IPS-15b (cell line): Measurements from ENCODE around the gene TSPEAR.

ENCODE experiments used
- H3K27me3 ChIP-seq: one replicate; pipeline ENCODE4 v1.6.1; 2013; ENCODE audit warnings: low read length; ENCODE audit not compliant: control insufficient read depth, insufficient read depth
- H3K36me3 ChIP-seq: one replicate; pipeline ENCODE4 v1.6.1; 2013; ENCODE audit warnings: low read length; ENCODE audit not compliant: control insufficient read depth, insufficient read depth
- H3K4me1 ChIP-seq: one replicate; pipeline ENCODE4 v1.6.1; 2013; ENCODE audit warnings: mild to moderate bottlenecking, low read length; ENCODE audit not compliant: control insufficient read depth, insufficient read depth
- H3K4me3 ChIP-seq: one replicate; pipeline ENCODE4 v1.5.1; 2013; ENCODE audit warnings: low read depth, low read length
- H3K9ac ChIP-seq: one replicate; pipeline ENCODE4 v1.6.1; 2013; ENCODE audit warnings: low read depth, mild to moderate bottlenecking, low read length
- H3K9me3 ChIP-seq: one replicate; pipeline ENCODE4 v1.6.1; 2013; ENCODE audit warnings: mild to moderate bottlenecking, low read length; ENCODE audit not compliant: control insufficient read depth, insufficient read depth

TSPEAR gene

GRCh38 chr21:44704636-44705001, 6.8 kb downstream of the TSPEAR start:
- no peaks in the 10 kb centered on the region for H3K9me3 ChIP-seq
- H3K36me3 ChIP-seq = no peaks in the 10 kb centered on the region
- H3K9ac ChIP-seq = peak overlapping the region; percentile 60
- peak overlapping the region; percentile 46 for H3K4me3 ChIP-seq
- peaks cover 28% of the 10 kb centered on the region for H3K4me1 ChIP-seq
- peaks cover 12% of the 10 kb centered on the region for H3K27me3 ChIP-seq

- H3K4me3 ChIP-seq = peak overlapping the region; percentile 46
- H3K9me3 ChIP-seq = no peaks in the 10 kb centered on the region
- H3K4me1 ChIP-seq = peaks cover 27% of the 10 kb centered on the region
- peak overlapping the region; percentile 60 for H3K9ac ChIP-seq
- peaks cover 6% of the 10 kb centered on the region for H3K27me3 ChIP-seq
- no peaks in the 10 kb centered on the region for H3K36me3 ChIP-seq
Measured at GRCh38 chr21:44703731-44704635, 7.4 kb downstream of the TSPEAR start.

- no peaks in the 10 kb centered on the region for H3K27me3 ChIP-seq
- peak overlapping the region; percentile 47 for H3K9ac ChIP-seq
Measured at GRCh38 chr21:44702973-44703730, 8.2 kb downstream of the TSPEAR start.

GRCh38 chr21:44702111-44702972, 9.0 kb downstream of the TSPEAR start:
- H3K36me3 ChIP-seq = no peaks in the 10 kb centered on the region
- peak overlapping the region; percentile 47 for H3K9ac ChIP-seq
- H3K27me3 ChIP-seq = no peaks in the 10 kb centered on the region
- H3K9me3 ChIP-seq = no peaks in the 10 kb centered on the region
- no peak overlapping the region for H3K4me3 ChIP-seq
- peaks cover 24% of the 10 kb centered on the region for H3K4me1 ChIP-seq

More at GRCh38 chr21:44702973-44703730, 8.2 kb downstream of the TSPEAR start:
- H3K4me3 ChIP-seq = peak overlapping the region; percentile 22
- no peaks in the 10 kb centered on the region for H3K36me3 ChIP-seq
- H3K4me1 ChIP-seq = peaks cover 22% of the 10 kb centered on the region
- H3K9me3 ChIP-seq = no peaks in the 10 kb centered on the region

- Histone ChIP-seq H3K9ac (no peak overlapping the region), H3K36me3 (no peaks in the 10 kb centered on the region), H3K9me3 (no peaks in the 10 kb centered on the region), H3K4me3 (no peak overlapping the region), H3K27me3 (no peaks in the 10 kb centered on the region), H3K4me1 (peaks cover 24% of the 10 kb centered on the region)
Measured at GRCh38 chr21:44701541-44701940, 9.8 kb downstream of the TSPEAR start.

- H3K9ac ChIP-seq = no peak overlapping the region
- H3K27me3 ChIP-seq = no peaks in the 10 kb centered on the region
- no peak overlapping the region for H3K4me3 ChIP-seq
- peaks cover 24% of the 10 kb centered on the region for H3K4me1 ChIP-seq
- no peaks in the 10 kb centered on the region for H3K36me3 ChIP-seq
- no peaks in the 10 kb centered on the region for H3K9me3 ChIP-seq
Measured at GRCh38 chr21:44701023-44701400, 10.4 kb downstream of the TSPEAR start.

- Histone ChIP-seq H3K36me3 (no peaks in the 10 kb centered on the region), H3K27me3 (no peaks in the 10 kb centered on the region), H3K4me3 (no peak overlapping the region), H3K4me1 (peaks cover 25% of the 10 kb centered on the region), H3K9ac (no peak overlapping the region), H3K9me3 (no peaks in the 10 kb centered on the region)
Measured at GRCh38 chr21:44700101-44701022, 11.0 kb downstream of the TSPEAR start.

- Histone ChIP-seq H3K4me3 (no peak overlapping the region), H3K4me1 (peaks cover 32% of the 10 kb centered on the region), H3K27me3 (no peaks in the 10 kb centered on the region), H3K36me3 (no peaks in the 10 kb centered on the region), H3K9ac (no peak overlapping the region), H3K9me3 (no peaks in the 10 kb centered on the region)
Measured at GRCh38 chr21:44699502-44700001, 11.8 kb downstream of the TSPEAR start.

GRCh38 chr21:44697811-44698734, 13.3 kb downstream of the TSPEAR start:
- Histone ChIP-seq H3K9me3 (no peaks in the 10 kb centered on the region), H3K27me3 (no peaks in the 10 kb centered on the region), H3K36me3 (no peaks in the 10 kb centered on the region), H3K4me1 (peaks cover 20% of the 10 kb centered on the region), H3K4me3 (no peak overlapping the region), H3K9ac (no peak overlapping the region)
